Suprapubic skin (tissue), 4 donors: ENCODE measurements around the gene WNK4.

Source experiments
- CTCF ChIP-seq, 2 donors: fragments of 200-600 bp in 1 of 2; fragments of 450-650 bp in 1 of 2; sonication (generic) in 1 of 2; IDR thresholded peaks; one replicate each; pipeline ENCODE4 v1.5.1; 2016 to 2019; ENCODE audit warnings: antibody characterized with exemption in 2 of 2, mild to moderate bottlenecking in 1 of 2, moderate library complexity in 1 of 2
- EP300 ChIP-seq: sonication (generic); formaldehyde crosslinking; IDR thresholded peaks from one replicate; pipeline ENCODE4 v1.6.1; 2017; ENCODE audit warnings: antibody characterized with exemption
- POLR2AphosphoS5 ChIP-seq, 3 donors: sonication (generic); formaldehyde crosslinking; IDR thresholded peaks; one replicate each; pipeline ENCODE4 v1.6.1; 2017; ENCODE audit warnings: antibody characterized with exemption in 3 of 3

- no peak for TF ChIP-seq CTCF (IDR thresholded peaks at IDR 0.05)
- TF ChIP-seq POLR2AphosphoS5 (IDR thresholded peaks at IDR 0.05) = no peak
- no peak for TF ChIP-seq EP300
These were observed 28.8 kb downstream of the WNK4 start for GRCh38 chr17:42809250-42809649.
